Activated T-cell treated with anti-CD3 and anti-CD28 coated beads, Interleukin-2, amount 50 U/mL, for 1 hour (primary cell): ENCODE measurements around the gene MAPK1.
"Not testable (repeated sequence)": the region's sequence is repeated elsewhere in the genome, so short reads cannot be mapped to it uniquely, and the experiment has no call there.

Source experiments
- DNase-seq: peaks from one replicate; pipeline ENCODE4 v3.0.0-alpha.2; 2020

The MAPK1 gene

DNA sequence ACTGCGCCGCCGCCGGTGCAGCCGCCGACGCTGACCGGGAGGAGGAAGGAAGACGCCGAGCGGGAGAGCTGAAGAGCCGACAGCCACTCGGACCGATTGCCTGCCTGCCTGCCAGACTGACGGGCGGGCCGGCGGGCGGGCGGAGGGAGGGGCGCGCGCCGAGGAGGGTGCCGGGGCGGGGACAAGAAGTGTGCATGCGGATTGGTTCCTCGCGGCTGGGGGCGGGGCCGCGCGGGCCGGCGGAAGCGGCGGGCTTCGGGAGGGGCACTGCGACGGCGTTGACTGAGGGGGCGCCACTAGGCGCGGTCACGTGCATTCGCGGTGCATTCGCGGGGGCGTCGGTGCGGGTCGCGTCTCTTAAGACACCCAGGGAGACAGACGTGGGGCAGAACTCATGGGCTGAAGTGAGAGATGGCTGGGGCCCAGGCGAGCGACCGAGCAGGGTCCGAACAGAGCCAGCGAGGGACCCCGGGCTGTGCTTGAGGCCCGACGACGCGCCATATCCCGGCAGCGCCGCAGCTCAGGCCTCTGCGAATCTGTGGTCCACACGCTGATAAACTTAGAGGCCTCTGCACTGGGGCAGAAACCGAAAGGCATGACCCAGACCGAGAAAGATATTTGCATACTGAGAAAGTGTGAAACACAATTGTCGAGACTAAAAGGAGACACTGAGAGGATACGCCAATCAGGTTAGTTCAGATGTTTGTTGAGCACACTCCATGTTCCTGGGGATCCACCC is at the start of gene MAPK1:
TSS of gene MAPK1 (minus strand) at position 118 of the 739 bp plus-strand sequence. CDS start 205 bp downstream, outside the sequence.
- peak; percentile 94 for DNase-seq

DNA sequence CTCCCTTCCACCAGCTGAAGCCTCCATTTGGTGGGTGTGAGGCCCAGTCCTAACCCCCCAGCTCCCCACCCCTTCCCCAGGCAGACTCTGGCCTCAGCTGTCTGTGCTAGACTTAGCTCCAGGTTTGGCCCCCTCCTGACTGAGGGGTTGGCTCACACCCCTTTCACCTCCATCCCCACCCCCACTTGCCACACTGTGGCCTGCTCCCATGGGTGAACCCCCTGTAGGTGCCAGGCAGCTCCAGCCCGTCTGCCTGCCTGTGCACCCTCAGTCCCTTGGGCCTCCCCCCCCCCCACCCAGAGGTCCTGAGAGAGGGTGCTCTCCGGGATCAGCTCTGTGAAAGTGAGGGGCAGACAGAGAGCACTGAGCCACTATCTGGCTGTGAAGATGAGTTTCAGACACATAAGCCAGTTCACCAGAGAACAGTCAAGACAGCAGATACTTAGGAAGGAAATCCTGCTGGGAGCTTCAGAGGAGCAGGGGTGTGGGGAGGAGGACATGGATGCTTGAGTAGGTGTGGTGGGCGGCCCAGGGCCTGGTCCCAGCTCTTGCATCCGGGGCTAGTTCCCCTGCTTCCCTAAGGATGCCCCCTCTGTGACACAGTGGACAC is 49.0 kb upstream of the MAPK1 start:
- DNase-seq = no peak

DNA sequence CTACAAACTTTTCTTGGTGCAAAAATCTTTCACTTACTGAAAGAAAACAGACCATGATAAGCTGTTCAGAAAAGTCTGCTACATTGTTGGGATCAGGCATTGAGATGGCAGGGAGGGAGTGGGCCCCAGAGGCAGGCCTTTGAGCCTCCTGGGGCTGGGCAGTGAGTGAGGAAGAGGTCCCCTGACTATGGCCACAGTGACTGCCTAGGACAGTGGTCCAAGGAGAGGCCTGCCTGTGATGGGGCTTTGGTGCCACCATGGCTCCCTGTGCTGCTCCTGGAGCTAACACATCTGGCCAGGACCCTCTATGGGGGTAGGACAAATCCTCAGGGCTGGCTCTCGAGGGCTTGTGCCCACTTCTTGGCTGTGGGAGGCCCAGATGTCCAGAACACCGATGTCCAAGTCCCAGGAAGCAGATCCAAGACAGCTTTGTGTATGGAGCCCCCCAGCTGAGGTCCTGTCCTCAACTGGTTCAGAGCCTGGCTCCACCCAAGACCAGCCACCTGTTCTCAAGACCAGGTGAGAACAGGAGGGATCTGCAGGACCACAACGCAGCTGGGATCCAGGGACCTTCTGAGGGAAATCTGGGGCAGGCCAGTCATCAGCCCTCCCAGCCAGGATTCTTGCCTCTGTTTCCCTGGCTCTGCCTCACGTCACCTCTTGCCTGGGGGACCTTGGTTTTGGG is 48.3 kb upstream of the MAPK1 start:
- DNase-seq = no peak

DNA sequence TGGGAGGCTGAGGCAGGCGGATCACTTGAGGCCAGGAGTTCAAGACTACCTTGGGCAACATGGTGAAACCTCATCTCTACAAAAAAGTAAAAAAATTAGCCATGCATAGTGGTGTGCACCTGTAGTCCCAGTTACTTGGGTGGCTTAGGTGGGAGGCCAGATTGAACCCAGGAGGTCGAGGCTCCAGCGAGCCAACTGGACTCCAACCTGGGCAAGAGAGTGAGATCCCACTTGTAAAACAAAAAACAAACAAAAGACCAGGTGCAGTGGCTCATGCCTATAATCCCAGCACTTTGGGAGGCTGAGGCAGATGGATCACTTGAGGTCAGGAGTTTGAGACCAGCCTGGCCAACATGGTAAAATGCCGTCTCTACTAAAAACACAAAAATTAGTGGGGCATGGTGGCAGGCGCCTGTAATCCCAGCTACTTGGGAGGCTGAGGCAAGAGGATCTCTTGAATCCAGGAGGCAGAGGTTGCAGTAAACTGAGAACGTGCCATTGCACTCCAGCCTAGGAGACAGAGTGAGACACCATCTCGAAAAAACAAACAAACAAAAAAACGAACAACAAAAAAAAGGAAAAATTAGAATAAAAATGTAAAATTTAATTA is 46.7 kb upstream of the MAPK1 start:
- not testable (repeated sequence) for DNase-seq

DNA sequence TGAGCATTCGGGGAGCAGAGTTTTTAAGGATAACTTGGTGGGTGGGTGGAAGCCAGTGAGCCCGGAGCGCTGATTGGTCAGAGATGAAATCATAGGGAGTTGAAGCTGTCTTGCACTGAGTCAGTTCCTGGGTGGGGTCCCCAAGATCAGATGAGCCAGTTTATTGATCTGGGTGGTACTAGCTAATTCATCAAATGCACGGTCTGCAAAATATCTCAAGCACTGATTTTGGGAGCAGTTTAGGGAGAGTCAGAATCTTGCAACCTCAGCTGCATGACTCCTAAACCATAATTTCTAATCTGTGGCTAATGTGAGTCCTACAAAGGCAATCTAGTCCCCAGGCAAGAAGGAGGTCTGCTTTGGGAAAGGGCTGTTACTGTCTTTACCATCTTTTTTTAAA is 42.9 kb upstream of the MAPK1 start:
- DNase-seq = not testable (repeated sequence)

DNA sequence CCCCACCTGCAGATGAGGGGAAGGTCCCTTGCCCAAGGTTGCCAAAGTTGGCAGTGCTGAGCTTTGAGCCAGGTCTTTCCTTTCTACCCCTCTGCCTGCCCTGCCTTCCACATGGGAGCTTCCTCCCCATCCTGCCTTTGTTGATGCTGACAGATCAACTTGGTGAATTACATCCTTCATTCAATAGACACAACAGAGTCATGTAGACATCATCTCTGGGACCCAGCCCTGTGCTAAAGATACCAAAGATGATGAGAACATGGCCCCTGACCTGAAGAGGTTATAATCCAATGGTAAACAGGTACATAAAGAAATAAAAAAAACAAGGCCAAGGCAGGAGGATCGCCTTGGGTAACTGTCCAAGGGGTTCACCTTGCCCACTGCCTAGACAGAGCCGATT is 42.4 kb upstream of the MAPK1 start:
- DNase-seq = no peak

DNA sequence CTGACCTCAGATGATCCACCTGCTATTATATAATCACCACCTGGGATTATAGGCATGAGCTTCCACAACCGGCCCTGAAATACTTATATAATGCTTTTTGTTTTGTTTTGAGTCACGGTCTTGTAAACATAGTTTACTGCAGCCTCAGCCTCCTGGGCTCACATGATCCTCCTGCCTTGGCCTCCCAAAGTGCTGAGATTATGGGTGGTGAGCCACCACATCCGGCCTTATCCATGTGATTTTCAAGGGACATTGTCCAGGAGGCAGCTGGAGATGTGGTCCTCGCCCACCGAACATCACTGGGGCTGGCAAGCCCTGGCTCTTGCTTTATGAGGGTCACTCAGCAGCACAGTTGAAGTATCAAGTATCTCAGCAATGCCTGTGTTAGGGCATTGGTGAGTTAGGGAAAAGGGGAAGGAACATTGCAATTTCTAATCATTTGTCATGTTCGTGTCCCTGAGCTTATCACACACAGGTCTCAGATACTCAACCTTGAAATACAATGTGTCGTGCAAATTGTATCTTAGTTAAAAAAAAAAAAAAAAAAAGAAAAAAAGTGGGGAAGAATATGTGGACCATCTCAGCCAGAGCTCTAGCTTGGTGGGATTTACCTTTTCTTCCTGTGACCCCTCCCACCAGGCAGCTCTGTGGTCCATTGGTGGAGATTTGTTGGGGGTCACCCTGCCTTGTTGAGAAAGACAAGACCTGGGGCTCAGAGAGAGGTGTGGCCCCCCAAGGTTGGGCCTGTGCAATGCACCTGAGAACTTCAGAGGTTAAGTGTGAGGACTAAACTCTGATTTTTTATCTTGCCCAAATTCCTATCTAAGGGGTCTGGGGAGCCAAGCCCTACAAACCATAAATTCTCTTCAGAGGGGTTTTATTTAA is 40.4 kb upstream of the MAPK1 start:
- no peak for DNase-seq

DNA sequence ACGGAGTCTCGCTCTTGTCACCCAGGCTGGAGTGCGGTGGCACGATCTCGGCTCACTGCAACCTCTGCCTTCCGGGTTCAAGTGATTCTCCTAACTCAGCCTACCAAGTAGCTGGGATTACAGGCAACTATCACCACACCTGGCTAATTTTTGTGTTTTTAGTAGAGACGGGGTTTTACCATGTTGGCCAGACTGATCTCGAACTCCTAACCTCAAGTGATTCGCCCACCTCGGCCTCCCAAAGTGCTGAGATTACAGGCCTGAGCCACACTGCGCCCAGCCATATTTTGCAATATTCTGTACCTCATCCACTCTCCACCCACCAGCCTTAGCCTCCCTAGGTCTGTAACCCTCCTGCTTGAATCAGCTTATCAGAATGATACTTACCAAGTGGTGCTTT is 37.8 kb upstream of the MAPK1 start:
- not testable (repeated sequence) for DNase-seq

DNA sequence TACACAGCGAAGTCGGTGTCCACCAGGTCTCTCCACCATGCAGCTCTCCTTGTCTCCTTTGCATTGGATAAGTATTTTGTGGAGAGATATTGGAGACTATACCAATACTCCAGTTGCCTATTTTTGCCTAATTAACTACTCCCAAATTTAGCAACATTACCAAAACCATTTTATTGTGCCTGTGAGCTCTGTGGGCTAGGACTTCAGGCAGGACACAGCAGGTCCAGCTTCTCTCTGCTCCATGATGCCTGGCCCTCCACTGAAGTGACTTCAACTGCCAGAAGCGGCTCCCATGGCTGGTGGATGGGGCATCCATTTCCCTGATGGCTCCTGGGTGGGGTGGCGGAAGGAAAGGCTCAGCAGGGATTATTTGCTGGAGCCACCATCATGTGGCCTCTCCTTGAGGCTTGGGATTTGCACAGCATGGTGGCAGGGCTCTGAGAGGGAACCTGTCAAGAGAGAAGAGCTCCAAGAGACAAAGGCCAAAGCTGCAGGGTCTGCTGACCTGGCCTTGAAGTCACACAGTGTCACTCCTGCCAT is 36.9 kb upstream of the MAPK1 start:
- no peak for DNase-seq

DNA sequence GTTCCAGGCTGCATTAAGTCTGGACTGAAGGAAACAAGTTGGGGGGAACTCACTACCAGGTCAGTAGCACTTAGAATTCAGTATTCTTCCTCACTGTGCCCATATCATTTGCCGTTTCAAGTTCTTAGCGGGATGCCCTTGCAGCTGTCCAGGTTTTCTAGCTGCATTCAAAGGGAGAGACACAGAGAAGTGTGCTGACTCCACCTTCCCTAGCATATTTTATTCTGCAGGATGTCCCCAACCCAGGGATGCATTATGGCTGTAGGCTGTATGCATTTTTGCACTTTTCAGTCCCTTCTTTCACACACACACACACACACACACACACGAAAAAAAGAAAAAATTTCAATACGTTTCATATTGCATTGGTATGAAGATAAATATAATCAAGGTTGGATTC is 35.8 kb upstream of the MAPK1 start:
- no peak for DNase-seq

DNA sequence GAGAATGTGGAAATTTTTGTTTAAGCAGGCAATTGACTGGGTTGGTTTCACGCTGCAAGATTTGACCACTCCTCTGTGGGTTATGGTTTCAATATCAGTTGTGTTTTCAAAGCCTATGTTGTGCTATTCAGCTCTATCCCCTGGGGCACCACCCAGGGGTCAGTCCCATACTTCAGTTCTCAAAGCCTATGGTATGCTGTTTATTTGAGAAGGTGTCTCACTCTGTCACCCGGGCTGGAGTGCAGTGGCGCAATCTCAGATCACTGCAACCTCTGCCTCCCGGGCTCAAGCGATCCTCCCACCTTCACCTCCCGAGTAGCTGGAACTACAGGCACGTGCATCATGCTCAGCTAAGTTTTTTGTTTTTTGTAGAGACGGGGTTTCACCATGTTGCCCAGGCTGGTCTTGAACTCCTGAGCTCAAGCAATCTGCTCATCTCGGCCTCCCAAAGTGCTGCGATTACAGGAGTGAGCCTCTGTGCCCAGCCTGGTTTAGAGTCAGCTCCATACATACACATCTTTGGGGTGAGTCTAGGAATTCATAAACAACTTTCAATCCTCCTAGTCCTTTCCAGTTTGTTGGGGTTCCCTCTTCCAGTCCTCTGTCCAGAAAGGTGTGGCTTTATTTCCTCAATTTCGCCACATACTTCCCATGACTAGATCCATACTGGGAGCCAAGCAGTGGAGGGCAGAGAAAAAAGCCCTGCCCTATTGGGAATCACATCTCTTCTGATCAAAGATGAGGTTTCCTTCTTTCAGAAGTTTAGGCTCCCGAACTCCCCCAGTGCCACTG is 35.0 kb upstream of the MAPK1 start:
- DNase-seq = no peak

DNA sequence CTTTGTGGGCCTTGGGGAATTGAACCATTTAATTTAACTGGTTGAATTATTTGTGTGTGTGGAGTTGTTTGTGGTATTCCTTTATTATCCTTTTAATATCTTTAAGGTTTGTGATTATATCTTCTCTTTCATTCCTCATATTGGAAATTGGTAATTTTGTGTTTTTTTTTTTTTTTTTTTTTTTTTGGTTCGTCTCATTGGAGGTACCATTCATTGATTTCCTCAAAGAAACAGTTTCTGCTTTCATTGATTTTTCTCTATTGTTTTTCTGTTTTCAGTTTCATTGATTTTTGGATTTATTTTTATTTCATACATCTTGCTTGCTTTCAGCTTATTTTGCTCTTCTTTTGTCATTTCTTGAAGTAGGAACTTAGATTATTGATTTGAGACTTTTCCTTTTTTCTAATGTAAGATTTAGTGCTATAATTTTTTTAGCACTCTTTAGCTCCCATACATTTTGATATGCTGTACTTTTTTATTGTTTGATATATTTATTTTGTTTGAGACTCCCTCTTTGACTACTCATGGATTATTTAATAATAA is 31.0 kb upstream of the MAPK1 start:
- DNase-seq = no peak

DNA sequence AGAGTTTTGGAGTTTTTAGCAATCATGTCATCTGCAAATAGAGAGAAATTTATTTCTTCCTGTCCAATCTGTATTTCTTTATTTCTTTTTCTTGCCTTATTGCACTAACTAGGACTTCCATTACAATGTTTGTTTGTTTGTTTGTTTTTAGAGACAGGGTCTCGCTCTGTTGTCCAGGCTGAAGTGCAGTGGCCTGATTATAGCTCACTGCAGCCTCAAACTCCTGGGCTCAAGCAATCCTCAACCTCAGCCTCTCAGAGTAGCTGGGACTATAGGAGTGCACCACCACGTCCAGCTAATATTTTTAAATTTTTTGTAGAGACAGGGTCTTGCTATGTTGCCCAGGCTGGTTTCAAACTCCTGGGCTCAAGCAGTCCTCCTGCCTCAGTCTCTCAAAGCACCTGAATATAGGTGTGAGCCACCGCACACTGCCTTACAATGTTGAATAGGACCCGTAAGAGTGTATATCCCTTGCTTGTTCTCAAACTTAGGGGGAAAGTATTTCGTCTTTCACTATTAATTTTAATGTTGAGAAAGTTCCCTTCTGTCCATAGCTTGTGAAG is 29.6 kb upstream of the MAPK1 start:
- DNase-seq = no peak

DNA sequence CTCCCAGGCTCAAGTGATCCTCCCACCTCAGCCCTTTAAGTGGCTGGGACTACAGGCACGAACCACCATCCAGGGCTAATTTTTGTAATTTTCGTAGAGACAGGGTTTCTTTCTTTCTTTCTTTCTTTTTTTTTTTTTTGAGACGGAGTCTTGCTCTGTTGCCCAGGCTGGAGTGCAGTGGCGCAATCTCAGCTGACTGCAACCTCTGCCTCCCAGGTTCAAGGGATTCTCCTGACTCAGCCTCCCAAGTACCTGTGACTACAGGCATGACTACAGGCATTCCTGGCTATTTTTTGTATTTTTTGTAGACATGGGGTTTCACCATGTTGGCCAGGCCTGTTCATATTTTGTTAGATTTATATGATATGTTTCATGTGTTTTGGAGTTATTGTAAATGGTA is 28.8 kb upstream of the MAPK1 start:
- DNase-seq = not testable (repeated sequence)

DNA sequence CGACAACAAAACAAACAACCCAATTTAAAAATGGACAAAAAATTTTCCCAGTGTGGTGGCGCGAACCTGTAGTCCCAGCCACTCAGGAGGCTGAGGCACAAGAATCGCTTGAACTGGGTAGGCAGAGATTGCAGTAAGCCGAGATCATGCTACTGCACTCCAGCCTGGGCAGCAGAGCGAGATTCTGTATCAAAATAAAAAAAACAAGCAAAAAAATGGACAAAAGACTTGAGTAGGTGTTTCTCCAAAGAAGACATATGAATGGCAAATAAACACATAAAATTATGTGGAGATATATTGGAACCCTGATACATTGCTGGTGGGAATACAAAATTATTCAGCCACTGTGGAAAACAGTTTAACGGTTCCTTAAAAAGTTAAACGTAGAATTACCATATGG is 27.4 kb upstream of the MAPK1 start:
- no peak for DNase-seq

DNA sequence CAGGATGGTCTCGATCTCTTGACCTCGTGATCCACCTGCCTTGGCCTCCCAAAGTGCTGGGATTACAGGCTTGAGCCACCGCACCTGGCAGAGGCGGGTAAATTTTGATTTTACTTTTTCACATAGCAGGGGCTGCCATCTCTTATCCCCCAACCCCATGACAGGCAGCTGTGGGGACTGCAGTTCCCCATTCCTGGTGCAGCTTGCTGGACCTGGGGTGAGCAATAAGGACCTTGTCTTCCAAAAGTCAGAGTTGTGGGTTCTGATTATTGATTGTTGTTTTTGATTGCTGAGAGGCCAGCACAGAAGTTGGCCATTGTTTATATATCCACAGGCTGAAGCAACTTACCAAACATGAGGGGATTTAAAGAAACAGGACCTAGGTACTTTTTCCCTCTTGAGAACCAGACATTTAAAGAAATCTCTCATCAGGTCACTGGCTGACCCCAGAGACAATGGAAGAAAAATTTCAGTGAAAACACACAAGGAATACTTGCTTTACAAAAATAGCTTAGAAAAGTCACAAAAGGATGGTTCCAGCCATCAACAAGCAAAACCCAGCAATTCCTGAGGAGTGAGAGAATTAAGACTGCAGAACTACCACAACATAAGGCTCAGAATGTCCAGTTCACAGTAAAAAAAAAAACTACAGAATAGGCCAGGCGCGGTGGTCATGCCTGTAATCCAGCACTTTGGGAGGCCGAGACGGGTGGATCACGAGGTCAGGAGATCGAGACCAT is 22.0 kb upstream of the MAPK1 start:
- no peak for DNase-seq

DNA sequence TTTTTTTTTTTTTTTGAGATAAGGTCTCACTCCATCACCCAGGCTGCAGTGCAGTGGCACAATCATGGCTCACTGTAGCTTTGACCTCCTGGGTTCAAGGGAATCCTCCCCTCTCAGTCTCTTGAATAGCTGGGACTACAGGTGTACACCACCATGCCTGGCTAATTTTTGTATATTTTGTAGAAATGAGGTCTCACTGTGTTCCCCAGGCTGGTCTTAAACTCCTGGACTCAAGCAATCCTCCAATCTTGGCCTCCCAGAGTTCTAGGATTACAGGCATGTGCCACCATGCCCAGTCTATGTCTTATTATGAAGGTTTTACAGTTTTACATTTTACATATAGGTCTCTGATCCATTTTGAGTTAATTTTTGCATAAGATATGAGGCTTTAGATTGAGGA is 20.4 kb upstream of the MAPK1 start:
- DNase-seq = no peak

DNA sequence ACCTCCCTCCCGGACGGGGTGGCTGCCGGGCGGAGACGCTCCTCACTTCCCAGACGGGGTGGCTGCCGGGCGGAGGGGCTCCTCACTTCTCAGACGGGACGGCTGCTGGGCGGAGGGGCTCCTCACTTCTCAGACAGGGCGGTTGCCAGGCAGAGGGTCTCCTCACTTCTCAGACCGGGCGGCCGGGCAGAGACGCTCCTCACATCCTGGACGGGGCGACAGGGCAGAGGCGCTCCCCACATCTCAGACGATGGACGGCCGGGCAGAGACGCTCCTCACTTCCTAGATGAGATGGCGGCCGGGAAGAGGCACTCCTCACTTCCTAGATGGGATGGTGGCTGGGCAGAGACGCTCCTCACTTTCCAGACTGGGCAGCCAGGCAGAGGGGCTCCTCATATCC is 16.5 kb upstream of the MAPK1 start:
- not testable (repeated sequence) for DNase-seq

DNA sequence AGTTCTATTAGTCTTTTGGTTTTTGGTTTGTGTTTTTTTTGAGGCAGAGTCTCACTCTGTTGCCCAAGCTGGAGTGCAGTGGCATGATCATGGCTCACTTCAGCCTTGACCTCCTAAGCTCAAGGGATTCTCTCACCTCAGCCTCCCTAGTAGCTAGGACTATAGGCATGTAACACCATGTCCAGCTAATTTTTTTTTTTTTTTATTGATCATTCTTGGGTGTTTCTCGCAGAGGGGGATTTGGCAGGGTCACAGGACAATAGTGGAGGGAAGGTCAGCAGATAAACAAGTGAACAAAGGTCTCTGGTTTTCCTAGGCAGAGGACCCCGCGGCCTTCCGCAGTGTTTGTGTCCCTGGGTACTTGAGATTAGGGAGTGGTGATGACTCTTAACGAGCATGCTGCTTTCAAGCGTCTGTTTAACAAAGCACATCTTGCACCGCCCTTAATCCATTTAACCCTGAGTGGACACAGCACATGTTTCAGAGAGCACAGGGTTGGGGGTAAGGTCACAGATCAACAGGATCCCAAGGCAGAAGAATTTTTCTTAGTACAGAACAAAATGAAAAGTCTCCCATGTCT is 15.4 kb upstream of the MAPK1 start:
- not testable (repeated sequence) for DNase-seq
